ENCODE measurements around the gene GALNS. TPM values are rescaled to one million over a fixed set of nuclear protein-coding genes. Genes with fewer than 3 reads are reported as not detected.

GALNS gene
- total and polyA plus RNA-seq, 2 experiments from 2014 or later, result 9.7 to 18.8 TPM

DNA sequence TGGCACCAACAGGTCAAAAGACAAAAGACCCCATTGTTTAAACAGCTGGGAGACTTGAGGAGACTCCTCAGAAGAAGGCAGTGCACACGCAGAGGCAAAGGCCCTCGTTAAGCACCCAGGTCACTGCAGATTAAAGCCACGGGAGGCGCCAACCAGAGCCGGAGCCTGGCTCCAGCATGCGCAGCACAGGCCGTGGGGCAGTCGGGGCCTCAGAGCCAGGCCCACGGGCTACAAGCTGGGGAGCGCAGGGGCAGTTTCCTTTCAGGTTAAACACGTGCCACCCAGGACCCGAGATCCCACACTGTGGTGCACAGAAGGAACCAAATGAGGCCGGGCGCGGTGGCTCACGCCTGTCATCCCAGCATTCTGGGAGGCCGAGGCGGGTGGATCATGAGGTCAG lies 80.9 kb downstream of the GALNS start:
- Mint-ChIP-seq H3K27me3 (ENCODE audit: insufficient read depth, low read depth, poor library complexity) (peaks cover 21% of the 10 kb centered on the region), H3K4me1 (peaks cover 32% of the 10 kb centered on the region), H3K27ac (no peak overlapping the region), H3K9me3 (no peaks in the 10 kb centered on the region; the same call in 2 of the 3 replicates), H3K36me3 (ENCODE audit: low read depth) (no peaks in the 10 kb centered on the region), H3K4me3 (no peak overlapping the region; the same call in 2 of the 3 replicates)
- H3K79me2 ChIP-seq (replicated peaks; ENCODE audit: insufficient read depth), result peaks cover 60% of the 10 kb centered on the region
- no peak overlapping the region for H3K27ac ChIP-seq (ENCODE audit: low read depth)
- no peak overlapping the region for H3K4me3 ChIP-seq
- H3K27me3 ChIP-seq (ENCODE audit: insufficient read depth), result no peaks in the 10 kb centered on the region
- TF ChIP-seq, protein P1, sequence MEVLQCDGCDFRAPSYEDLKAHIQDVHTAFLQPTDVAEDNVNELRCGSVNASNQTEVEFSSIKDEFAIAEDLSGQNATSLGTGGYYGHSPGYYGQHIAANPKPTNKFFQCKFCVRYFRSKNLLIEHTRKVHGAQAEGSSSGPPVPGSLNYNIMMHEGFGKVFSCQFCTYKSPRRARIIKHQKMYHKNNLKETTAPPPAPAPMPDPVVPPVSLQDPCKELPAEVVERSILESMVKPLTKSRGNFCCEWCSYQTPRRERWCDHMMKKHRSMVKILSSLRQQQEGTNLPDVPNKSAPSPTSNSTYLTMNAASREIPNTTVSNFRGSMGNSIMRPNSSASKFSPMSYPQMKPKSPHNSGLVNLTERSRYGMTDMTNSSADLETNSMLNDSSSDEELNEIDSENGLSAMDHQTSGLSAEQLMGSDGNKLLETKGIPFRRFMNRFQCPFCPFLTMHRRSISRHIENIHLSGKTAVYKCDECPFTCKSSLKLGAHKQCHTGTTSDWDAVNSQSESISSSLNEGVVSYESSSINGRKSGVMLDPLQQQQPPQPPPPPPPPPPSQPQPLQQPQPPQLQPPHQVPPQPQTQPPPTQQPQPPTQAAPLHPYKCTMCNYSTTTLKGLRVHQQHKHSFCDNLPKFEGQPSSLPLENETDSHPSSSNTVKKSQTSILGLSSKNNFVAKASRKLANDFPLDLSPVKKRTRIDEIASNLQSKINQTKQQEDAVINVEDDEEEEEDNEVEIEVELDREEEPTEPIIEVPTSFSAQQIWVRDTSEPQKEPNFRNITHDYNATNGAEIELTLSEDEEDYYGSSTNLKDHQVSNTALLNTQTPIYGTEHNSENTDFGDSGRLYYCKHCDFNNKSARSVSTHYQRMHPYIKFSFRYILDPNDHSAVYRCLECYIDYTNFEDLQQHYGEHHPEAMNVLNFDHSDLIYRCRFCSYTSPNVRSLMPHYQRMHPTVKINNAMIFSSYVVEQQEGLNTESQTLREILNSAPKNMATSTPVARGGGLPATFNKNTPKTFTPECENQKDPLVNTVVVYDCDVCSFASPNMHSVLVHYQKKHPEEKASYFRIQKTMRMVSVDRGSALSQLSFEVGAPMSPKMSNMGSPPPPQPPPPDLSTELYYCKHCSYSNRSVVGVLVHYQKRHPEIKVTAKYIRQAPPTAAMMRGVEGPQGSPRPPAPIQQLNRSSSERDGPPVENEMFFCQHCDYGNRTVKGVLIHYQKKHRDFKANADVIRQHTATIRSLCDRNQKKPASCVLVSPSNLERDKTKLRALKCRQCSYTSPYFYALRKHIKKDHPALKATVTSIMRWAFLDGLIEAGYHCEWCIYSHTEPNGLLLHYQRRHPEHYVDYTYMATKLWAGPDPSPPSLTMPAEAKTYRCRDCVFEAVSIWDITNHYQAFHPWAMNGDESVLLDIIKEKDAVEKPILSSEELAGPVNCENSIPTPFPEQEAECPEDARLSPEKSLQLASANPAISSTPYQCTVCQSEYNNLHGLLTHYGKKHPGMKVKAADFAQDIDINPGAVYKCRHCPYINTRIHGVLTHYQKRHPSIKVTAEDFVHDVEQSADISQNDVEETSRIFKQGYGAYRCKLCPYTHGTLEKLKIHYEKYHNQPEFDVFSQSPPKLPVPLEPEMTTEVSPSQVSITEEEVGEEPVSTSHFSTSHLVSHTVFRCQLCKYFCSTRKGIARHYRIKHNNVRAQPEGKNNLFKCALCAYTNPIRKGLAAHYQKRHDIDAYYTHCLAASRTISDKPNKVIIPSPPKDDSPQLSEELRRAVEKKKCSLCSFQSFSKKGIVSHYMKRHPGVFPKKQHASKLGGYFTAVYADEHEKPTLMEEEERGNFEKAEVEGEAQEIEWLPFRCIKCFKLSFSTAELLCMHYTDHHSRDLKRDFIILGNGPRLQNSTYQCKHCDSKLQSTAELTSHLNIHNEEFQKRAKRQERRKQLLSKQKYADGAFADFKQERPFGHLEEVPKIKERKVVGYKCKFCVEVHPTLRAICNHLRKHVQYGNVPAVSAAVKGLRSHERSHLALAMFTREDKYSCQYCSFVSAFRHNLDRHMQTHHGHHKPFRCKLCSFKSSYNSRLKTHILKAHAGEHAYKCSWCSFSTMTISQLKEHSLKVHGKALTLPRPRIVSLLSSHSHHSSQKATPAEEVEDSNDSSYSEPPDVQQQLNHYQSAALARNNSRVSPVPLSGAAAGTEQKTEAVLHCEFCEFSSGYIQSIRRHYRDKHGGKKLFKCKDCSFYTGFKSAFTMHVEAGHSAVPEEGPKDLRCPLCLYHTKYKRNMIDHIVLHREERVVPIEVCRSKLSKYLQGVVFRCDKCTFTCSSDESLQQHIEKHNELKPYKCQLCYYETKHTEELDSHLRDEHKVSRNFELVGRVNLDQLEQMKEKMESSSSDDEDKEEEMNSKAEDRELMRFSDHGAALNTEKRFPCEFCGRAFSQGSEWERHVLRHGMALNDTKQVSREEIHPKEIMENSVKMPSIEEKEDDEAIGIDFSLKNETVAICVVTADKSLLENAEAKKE (CRISPR knock-in tag; IDR thresholded peaks at IDR 0.05), result no peak
- TF ChIP-seq STAT1 (IDR thresholded peaks at IDR 0.05; ENCODE audit: unreplicated experiment) (no peak), CREB1 (CRISPR knock-in tag; IDR thresholded peaks at IDR 0.05; ENCODE audit: low read depth) (no peak), NANOG (IDR thresholded peaks at IDR 0.05; ENCODE audit: borderline replicate concordance) (no peak)
- TF ChIP-seq, protein P2, sequence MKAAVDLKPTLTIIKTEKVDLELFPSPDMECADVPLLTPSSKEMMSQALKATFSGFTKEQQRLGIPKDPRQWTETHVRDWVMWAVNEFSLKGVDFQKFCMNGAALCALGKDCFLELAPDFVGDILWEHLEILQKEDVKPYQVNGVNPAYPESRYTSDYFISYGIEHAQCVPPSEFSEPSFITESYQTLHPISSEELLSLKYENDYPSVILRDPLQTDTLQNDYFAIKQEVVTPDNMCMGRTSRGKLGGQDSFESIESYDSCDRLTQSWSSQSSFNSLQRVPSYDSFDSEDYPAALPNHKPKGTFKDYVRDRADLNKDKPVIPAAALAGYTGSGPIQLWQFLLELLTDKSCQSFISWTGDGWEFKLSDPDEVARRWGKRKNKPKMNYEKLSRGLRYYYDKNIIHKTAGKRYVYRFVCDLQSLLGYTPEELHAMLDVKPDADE (IDR thresholded peaks at IDR 0.05), result no peak
- TF ChIP-seq, protein P3, sequence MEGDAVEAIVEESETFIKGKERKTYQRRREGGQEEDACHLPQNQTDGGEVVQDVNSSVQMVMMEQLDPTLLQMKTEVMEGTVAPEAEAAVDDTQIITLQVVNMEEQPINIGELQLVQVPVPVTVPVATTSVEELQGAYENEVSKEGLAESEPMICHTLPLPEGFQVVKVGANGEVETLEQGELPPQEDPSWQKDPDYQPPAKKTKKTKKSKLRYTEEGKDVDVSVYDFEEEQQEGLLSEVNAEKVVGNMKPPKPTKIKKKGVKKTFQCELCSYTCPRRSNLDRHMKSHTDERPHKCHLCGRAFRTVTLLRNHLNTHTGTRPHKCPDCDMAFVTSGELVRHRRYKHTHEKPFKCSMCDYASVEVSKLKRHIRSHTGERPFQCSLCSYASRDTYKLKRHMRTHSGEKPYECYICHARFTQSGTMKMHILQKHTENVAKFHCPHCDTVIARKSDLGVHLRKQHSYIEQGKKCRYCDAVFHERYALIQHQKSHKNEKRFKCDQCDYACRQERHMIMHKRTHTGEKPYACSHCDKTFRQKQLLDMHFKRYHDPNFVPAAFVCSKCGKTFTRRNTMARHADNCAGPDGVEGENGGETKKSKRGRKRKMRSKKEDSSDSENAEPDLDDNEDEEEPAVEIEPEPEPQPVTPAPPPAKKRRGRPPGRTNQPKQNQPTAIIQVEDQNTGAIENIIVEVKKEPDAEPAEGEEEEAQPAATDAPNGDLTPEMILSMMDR (conservative IDR thresholded peaks at IDR 0.05; ENCODE audit: low read depth in 2 of 2), result no peak
- peaks cover 23% of the 10 kb centered on the region; the same call in 1 of the 2 replicates for H3K4me1 ChIP-seq (ENCODE audit: insufficient read depth)
- H3K4me2 ChIP-seq, result no peak overlapping the region
- H3K9me2 ChIP-seq (ENCODE audit: insufficient read depth), result no peaks in the 10 kb centered on the region
- no peaks in the 10 kb centered on the region for H4K20me1 ChIP-seq (replicated peaks; ENCODE audit: insufficient read depth)
- 0 out of 2 replicates have a peak, but pooled peaks cover 3% of the 10 kb centered on the region for H3F3A ChIP-seq (replicated peaks; ENCODE audit: low read depth)
- ATAC-seq, result no peak
- no peak for DNase-seq (ENCODE audit: low spot score)
- no peaks in the 10 kb centered on the region for H3K36me3 ChIP-seq (ENCODE audit: insufficient read depth)
- H2AFZ ChIP-seq, result no peak overlapping the region

All from GM23338 (cell line).